HL-60 (cell line): ENCODE measurements around the gene ANKRD6.
A peak's percentile ranks its signal among the peaks of the same experiment; 100 is the strongest.

Source experiments
- DNase-seq, 2 experiments: peaks; one replicate each; pipeline ENCODE4 v3.0.0-alpha.2; 2010 to 2020; ENCODE audit warnings: low read depth in 1 of 2, low spot score in 1 of 2
- H3K27ac ChIP-seq: fragments of 250-450 bp; sonication (Bioruptor Pico); replicated peaks from 2 replicates; pipeline ENCODE4 v1.5.1; 2020; ENCODE audit warnings: mild to moderate bottlenecking, moderate library complexity
- H3K27me3 ChIP-seq: fragments of 250-450 bp; sonication (Bioruptor Pico); 2 replicates; pipeline ENCODE4 v1.5.1; 2021; ENCODE audit warnings: mild to moderate bottlenecking, moderate library complexity; ENCODE audit not compliant: insufficient read depth, poor library complexity, severe bottlenecking
- H3K4me3 ChIP-seq: replicated peaks from 2 replicates; pipeline ENCODE4 v1.5.1; 2011; ENCODE audit warnings: mild to moderate bottlenecking, control low read depth, low read length; ENCODE audit not compliant: insufficient read depth
- GABPA ChIP-seq: IDR thresholded peaks from 2 replicates; pipeline ENCODE4 v1.6.1; 2012; ENCODE audit warnings: low read depth
- POLR2AphosphoS5 ChIP-seq: IDR thresholded peaks from 2 replicates; pipeline ENCODE4 v1.6.1; 2012; ENCODE audit warnings: low read depth
- SPI1 ChIP-seq: IDR thresholded peaks from 2 replicates; pipeline ENCODE4 v1.6.1; 2012; ENCODE audit warnings: low read depth, mild to moderate bottlenecking, borderline replicate concordance
- TF ChIP-seq, protein P1 (sequence below): IDR thresholded peaks from 2 replicates; pipeline ENCODE4 v1.6.1; 2012; ENCODE audit warnings: low read depth; ENCODE audit not compliant: insufficient replicate concordance
- TF ChIP-seq, protein P2 (sequence below): IDR thresholded peaks from one replicate; pipeline ENCODE4 v1.5.1; 2011; ENCODE audit warnings: low read length, control low read depth, inconsistent platforms; ENCODE audit not compliant: insufficient read depth

The ANKRD6 gene

DNA sequence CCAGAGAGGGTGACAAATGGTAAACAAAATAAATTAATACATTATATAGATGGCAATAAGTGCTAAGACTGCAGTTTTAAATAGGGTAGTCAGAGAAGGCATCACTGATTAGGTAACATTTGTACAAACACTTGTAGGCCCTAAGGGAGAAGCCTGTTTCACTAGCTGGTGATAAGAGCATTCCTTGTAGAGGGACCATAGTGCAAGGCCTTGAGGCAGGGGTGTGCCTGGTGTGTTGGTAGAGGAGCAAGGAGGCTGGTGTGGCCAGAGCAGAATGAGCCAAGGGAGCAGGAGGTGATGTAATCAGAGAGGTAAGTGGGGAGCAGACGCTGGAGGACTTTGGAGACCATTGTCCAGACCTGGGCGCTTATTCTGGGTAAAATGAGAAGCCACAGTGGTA is 70.7 kb downstream of the ANKRD6 start:
- Histone ChIP-seq H3K27ac (no peak overlapping the region), H3K27me3 (no peaks in the 10 kb centered on the region), H3K4me3 (no peak overlapping the region)
- no peak for DNase-seq
- TF ChIP-seq, protein P1, sequence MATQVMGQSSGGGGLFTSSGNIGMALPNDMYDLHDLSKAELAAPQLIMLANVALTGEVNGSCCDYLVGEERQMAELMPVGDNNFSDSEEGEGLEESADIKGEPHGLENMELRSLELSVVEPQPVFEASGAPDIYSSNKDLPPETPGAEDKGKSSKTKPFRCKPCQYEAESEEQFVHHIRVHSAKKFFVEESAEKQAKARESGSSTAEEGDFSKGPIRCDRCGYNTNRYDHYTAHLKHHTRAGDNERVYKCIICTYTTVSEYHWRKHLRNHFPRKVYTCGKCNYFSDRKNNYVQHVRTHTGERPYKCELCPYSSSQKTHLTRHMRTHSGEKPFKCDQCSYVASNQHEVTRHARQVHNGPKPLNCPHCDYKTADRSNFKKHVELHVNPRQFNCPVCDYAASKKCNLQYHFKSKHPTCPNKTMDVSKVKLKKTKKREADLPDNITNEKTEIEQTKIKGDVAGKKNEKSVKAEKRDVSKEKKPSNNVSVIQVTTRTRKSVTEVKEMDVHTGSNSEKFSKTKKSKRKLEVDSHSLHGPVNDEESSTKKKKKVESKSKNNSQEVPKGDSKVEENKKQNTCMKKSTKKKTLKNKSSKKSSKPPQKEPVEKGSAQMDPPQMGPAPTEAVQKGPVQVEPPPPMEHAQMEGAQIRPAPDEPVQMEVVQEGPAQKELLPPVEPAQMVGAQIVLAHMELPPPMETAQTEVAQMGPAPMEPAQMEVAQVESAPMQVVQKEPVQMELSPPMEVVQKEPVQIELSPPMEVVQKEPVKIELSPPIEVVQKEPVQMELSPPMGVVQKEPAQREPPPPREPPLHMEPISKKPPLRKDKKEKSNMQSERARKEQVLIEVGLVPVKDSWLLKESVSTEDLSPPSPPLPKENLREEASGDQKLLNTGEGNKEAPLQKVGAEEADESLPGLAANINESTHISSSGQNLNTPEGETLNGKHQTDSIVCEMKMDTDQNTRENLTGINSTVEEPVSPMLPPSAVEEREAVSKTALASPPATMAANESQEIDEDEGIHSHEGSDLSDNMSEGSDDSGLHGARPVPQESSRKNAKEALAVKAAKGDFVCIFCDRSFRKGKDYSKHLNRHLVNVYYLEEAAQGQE: no peak
- TF ChIP-seq POLR2AphosphoS5: no peak

DNA sequence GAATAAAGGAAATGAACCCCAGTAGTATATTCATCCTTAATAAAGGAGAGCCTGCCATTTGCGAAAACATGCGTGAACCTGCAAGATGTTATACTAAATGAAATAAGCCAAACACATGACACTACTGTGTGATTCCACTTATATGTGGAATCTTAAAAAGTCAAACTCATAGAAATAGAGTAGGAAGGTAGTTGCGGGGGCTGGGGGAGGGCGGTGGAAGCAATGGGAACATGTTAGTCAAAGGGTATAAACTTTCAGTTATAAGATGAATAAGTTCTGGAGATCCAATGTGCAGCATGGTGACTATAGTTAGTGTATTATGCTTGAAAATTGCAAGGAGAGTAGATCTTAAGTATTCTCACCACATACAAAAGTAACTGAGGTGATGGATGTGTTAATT is 72.9 kb downstream of the ANKRD6 start:
- no peak for TF ChIP-seq POLR2AphosphoS5
- TF ChIP-seq SPI1: no peak
- TF ChIP-seq GABPA: no peak
- TF ChIP-seq, protein P2, sequence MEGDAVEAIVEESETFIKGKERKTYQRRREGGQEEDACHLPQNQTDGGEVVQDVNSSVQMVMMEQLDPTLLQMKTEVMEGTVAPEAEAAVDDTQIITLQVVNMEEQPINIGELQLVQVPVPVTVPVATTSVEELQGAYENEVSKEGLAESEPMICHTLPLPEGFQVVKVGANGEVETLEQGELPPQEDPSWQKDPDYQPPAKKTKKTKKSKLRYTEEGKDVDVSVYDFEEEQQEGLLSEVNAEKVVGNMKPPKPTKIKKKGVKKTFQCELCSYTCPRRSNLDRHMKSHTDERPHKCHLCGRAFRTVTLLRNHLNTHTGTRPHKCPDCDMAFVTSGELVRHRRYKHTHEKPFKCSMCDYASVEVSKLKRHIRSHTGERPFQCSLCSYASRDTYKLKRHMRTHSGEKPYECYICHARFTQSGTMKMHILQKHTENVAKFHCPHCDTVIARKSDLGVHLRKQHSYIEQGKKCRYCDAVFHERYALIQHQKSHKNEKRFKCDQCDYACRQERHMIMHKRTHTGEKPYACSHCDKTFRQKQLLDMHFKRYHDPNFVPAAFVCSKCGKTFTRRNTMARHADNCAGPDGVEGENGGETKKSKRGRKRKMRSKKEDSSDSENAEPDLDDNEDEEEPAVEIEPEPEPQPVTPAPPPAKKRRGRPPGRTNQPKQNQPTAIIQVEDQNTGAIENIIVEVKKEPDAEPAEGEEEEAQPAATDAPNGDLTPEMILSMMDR: no peak
- TF ChIP-seq, protein P1: no peak
- no peak for DNase-seq
- Histone ChIP-seq H3K27me3 (no peaks in the 10 kb centered on the region), H3K4me3 (no peak overlapping the region), H3K27ac (no peak overlapping the region)

DNA sequence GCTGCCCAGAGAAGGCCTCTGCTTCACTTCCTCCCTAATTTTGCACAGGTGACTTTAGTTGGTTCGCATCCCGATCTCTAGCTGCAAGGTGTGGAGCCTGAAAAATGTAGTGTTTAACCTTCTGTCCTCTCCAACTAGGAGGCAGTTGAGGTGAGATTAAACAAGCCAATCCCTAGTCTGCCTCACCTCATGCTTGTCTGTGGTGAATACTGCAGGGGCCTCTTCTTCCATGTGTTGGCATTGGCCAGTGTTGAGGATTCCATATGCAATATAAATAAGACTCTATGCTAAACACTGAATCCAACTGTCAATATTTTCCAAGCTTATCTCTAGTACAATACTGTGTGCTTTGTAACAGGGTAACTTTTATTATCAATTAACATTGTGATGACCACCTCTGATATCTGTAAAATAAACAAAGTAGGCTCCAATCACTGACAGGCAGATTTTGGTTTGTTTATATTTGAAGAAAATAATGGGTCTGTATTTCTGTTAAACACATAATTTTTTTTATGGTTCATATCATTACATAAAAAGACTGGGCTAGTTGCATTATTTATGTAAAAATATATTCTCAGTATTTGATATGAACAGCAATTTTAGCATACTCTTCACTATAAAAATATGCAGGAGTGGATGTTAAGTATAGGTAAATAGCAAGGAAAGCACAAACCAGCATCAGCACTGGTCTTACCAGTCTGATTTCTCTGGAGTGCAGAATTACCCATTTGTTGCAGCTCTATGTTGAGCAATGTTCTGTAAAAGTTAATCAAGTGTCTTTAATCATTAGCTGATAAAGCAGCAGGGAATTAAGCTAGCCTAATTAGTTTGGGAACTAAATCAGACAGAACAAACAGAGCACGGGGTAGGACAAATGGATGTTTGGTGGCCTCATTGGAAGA is 74.0 kb downstream of the ANKRD6 start:
- Histone ChIP-seq H3K4me3 (no peak overlapping the region), H3K27ac (no peak overlapping the region), H3K27me3 (no peaks in the 10 kb centered on the region)
- DNase-seq: no peak
- TF ChIP-seq SPI1 (peak; percentile 61; the same call in 1 of the 2 replicates), POLR2AphosphoS5 (no peak)

DNA sequence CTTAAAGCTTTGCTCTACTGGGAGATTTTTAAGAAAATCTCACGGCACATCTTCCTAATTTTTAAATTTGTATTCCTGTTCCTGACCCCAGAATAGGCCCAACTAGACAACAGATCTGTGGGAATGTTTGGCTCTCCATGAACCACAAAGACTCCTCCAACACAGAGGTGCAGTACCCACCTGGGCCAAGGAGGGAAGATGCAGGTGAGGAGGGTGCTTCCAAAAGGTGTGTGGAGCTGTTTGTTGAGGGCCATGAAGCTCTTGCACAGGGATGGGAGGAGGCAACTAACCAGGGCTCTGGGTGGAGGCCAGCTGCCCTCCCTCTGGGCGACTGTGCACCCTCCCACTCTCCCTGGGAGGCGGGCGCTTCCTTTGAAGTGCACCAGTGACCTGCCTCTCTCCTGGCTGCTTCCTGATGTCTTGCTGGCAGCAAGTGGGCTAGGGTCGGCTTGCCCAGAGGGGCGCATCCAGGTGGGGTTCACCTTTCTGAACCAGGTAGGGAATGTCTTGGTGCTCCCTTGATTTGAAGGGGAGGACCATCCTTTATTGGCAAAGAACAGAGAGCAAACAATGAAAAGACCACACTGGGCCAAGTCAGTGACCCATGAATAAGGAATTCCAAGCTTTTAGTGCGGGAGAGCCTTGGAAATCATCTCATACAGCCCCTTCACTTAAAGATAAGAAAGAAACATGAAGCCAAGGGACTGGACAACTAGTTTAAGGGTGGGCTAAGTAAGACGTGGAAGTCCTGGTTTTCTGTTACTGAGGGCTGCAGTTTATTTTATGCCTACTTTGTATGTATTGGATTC is 76.0 kb downstream of the ANKRD6 start:
- H3K27ac ChIP-seq: no peak overlapping the region
- TF ChIP-seq, protein P1: no peak
- TF ChIP-seq GABPA: no peak
- no peak for TF ChIP-seq SPI1
- TF ChIP-seq, protein P2: no peak
- TF ChIP-seq POLR2AphosphoS5: no peak
- H3K4me3 ChIP-seq: no peak overlapping the region
- no peak for DNase-seq
- no peaks in the 10 kb centered on the region for H3K27me3 ChIP-seq
